SHP77 (cell line): ENCODE measurements around the gene PAM.
"Not testable (repeated sequence)": the region's sequence is repeated elsewhere in the genome, so short reads cannot be mapped to it uniquely, and the experiment has no call there.

ENCODE experiments used
- DNase-seq, 2 experiments: peaks; one replicate each; lab custom pipeline; 2025; lab: John Stamatoyannopoulos, UW

Gene PAM

GRCh38 chr5:102903074-102903871 is 148.2 kb downstream of the PAM start:
- no peak for DNase-seq

- no peak for DNase-seq
Measured at GRCh38 chr5:102905056-102905455, 150.0 kb downstream of the PAM start.

GRCh38 chr5:102907099-102907498 is 152.0 kb downstream of the PAM start:
- not testable (repeated sequence) for DNase-seq

DNA sequence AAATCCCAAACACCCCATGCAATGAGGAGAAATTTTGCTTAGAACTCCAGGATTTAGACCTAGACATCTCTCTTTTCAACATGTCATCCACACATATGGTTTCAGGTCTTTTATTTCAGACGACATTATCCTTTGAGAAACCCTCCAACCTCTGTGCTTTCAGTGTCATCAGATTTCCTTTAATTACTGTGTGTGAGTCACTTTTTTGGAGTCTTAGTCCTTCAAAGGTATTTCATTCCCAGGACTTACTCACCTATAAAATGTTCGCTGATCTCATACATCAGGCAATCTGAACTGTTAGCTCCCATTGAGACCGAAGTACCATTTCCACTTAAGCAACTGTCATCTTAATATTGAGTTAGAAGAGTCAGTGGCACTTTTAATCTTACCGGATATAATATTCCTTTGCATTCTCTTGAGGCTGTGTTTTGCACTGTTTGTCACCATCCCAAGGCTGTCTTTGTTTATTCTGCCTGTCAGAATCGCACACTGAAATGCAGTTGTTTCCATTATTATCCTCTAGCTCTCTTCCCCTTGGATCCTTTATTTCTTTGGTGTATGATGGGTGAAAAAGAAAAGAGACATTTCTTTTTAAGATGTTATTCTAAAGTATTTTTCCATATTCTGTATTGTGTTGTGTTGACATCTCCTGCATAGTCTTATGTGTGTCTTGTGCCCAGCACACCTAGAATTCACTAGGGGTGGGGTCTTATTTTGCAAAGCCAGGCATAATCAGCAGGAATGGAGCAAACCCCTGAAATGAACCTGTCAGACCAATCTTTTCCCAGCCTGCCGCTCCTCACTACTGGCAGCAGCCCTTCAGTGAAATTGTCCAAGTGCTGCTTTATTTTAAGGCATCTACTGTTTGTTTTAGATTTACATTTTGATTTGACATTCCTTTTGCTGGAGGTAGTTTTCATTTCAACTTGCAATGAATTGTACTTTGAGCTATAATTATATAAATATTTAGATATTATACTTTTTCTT is 155.4 kb downstream of the PAM start:
- no peak for DNase-seq

- DNase-seq: no peak
Measured at GRCh38 chr5:102911973-102912372, 156.9 kb downstream of the PAM start.

GRCh38 chr5:102916109-102916508 is 161.0 kb downstream of the PAM start:
- DNase-seq: no peak

GRCh38 chr5:102918986-102919610 is 164.0 kb downstream of the PAM start:
- DNase-seq: no peak

DNA sequence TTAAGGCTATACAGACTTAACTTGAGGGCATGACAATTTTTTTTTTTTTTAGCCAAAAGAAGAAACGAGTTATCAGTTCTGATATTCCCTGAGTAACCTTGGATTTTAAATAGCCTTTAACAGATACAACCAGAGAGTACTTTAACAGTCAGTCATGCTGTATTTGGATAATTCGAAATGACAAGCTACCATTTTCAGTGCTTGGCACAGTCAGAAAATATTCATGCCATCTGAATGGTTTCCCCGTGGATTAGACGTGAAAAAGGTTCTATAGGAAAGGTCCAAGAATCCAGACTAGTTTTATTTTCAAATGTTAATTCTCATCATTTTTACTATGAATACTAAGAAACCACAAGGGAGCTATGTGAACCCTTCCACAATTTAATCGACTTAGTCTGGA is 165.7 kb downstream of the PAM start:
- no peak for DNase-seq

DNA sequence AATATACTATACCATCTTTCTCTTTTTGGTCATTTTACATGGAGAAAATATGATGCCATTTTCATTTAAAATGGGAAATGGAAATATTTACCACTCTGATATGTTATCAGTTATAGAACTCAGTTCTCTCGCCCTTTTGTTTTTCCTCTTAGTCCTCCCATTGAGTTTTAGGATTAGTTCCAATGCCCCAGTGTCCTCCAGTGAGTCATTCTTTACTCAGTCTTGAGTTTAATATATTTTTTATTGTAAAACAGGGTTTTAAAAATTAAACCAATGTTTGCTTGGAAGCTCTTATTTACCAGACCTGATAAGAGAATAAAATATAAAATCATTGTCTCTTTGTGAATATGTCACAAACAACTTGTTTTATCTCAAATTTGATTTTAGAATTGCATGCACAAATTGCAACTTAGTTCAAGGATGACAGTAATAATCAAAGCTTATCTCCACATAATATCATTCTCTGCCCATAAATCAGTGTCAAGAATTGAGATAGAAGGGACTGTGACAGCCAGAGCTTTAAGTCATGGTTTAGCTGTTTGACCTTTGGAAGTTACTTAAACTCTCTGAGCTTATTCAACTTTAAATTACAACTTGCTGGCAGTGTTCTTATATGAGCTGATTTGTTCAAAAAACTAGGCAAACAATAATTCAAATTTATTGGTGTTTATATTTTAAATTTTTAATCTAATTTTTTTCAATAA is 166.4 kb downstream of the PAM start:
- DNase-seq: no peak

- DNase-seq: no peak
Measured at GRCh38 chr5:102922111-102922720, 167.1 kb downstream of the PAM start.

DNA sequence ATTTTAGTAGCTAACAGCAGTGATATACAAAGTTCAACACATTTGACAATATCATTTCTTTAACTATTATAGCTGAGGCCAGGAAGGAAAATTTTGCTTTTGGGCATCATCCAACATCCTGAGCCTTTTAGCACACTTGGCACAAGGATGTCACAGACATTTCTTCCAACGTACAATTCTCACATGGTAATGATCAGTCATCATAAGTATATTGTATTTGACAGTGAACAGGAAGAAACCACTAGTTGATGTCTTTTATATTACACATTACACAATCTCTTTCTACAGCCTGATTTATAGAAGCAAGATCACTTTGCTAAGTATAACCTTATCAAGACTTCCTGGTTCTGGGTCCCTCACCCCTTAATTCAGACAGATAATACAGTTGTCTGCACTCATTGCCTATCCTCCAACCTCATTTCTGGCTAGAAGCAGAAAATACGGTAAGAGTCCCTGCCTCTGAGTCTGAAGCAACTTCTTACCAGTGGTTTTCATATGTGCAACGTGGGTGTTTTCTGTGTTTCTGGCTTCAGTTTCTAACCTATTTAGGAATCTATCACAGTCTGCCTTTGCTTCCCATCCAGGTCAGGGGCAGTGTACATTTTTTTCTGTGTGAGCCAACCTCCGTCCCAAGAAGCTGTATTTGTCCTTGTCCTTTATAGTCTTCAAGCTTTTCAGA is 167.8 kb downstream of the PAM start:
- no peak for DNase-seq

DNA sequence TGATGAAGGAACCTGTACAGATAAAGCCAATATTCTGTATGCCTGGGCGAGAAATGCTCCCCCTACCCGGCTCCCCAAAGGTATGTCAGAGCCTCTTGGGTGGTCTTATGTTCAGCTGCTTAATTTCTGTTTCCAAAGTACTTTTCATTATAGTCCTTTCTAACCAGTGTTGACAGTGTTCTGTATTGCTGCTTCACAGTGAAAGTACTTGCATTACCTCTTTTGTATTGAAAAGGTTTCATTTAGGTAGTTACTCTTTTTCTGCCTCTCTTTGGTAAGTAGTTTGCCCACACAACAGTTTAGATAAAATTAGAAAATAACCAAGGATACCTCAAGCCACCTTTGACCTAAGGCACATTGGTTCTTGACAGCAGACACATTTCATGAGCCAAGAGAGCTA is 169.9 kb downstream of the PAM start:
- DNase-seq: no peak

DNA sequence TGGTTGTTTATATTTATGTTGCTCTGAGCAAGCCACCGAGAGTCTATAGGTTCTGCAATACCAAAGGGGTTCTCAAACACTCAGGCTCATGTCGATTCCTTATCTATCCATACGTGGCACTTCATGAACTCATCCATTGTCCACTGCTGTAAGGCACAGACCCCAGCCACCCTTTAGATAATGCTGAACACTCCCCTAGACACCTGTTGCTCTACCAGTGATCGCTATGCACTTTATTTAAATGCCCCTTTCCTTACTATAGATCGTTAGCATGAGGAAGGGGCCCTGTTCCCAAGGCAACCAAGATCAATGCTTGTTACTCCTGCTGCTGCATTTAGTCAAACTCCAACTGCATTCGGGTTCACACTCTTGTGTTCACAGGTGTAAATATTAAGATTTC is 171.9 kb downstream of the PAM start:
- no peak for DNase-seq

GRCh38 chr5:102930244-102930643 is 175.1 kb downstream of the PAM start:
- DNase-seq: no peak

DNA sequence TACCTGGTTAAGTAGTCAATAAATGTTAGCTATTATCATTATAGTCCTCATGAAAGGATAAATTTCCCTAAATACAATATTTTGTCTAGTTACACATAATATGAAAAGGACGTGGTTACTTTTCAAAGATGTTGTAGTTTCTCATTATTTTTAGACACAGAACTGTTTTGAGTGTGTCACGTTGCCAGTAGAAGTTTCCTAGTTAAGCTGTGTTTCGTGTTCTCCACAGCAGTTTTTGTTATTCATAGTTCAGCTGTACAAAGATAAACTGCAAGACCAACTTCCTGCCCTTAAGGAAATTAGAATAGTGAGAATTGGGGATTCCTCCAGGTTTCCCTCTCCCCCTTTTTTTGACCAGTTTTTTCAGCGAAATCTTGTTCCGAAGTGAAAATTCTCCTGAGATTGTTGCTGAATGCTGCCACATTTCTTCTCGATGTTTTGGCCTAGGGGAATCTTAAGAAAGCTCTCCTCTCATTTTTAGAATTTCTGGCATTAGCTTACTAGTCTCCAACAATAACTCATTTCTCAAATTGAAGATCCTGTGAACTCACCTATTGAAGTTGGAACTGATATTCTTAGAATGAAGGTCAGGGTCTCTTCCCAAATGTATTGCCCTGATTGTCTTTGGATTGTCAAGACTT is 176.1 kb downstream of the PAM start:
- no peak for DNase-seq

- no peak for DNase-seq
Measured at GRCh38 chr5:102932781-102933180, 177.7 kb downstream of the PAM start.

- no peak for DNase-seq
Measured at GRCh38 chr5:102933316-102933715, 178.2 kb downstream of the PAM start.

DNA sequence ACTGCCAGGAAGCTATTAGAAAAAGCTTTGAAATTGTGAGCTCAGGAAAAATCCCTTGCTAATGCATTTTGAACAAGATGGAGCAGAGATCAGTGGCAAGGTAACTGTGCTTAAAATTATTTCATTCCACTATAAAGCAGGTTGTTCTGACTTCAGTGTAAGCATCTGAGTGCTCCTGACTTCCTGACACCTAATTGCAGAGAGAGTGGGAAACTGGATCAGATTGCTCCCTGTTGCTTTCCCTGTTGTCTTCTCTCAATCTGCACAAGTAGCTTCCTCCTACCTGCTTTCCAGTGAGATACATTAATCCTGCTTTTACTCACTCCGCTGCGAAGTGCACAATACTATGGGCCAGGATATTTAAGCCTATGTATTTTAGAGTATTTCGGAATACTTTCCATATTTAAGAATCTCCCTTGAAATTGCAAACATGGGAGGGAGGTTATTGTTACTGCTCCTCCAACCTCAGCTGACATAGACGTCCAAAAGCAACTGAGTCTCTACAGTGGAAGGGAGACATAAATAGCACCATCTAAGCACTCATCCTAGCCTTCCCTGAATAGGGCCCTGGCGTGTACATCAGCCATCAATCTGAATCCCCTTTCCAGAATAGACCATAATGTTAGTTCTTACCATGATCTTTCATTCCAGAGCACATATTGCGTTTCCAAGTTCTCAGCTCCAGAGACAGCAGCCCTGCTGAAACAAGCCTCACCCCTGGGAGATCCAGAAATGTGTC is 178.8 kb downstream of the PAM start:
- DNase-seq: no peak

GRCh38 chr5:102937894-102938293 is 182.8 kb downstream of the PAM start:
- no peak for DNase-seq

DNA sequence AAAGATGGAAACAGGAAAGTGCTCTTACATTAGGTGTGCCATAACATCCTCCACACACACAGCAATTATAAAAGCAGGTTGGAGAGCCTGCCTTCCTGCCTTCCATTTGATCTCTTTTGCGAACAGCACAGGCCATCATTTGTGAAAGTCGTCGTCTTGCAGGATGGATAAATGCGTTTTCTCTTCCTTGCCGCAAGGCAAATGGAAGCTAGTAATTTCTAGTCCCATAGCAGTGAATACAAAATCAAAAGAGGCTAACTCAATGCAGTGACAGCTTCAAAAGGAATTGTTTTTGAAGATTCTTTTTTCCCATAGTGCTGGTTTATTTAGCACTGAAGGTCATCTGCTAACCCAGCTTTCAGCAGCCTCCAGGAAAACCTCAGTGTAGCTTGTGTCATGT is 186.0 kb downstream of the PAM start:
- DNase-seq: no peak
